Activated B cell treated with CpG ODN at 0.5 μM for 24 hours (primary cell): ENCODE measurements around the gene SLC2A8. TPM values are rescaled to one million over a fixed set of nuclear protein-coding genes. Genes with fewer than 3 reads are reported as not detected.

ENCODE experiments used
- ATAC-seq: fragments of 200-7000 bp; cut with Tn5 transposase; one replicate; pipeline ENCODE4 v1.10.0; 2021; ENCODE audit warnings: low read depth, mild to moderate bottlenecking, moderate library complexity
- CTCF ChIA-PET: fragments of 350-600 bp; sonication (Branson Sonifier 250); formaldehyde crosslinking; loops from one replicate; lab custom pipeline; 2021; ENCODE audit warnings: antibody characterized with exemption; lab: Charles Lee
- POLR2A ChIA-PET: fragments of 350-600 bp; sonication (Branson Sonifier 250); formaldehyde crosslinking; loops from one replicate; lab custom pipeline; 2021; ENCODE audit warnings: antibody characterized with exemption; lab: Charles Lee
- DNase-seq: peaks from one replicate; pipeline ENCODE4 v3.0.0; 2022
- H3K27ac Mint-ChIP-seq: one replicate; pipeline ENCODE4 v1.8.0; 2020; ENCODE audit warnings: mixed read lengths
- H3K27me3 Mint-ChIP-seq: one replicate; pipeline ENCODE4 v1.8.0; 2021; ENCODE audit warnings: mixed read lengths
- H3K36me3 Mint-ChIP-seq: one replicate; pipeline ENCODE4 v1.8.0; 2021; ENCODE audit warnings: low read depth, mixed read lengths
- H3K4me1 Mint-ChIP-seq: one replicate; pipeline ENCODE4 v1.8.0; 2021; ENCODE audit warnings: mixed read lengths
- H3K4me3 Mint-ChIP-seq: one replicate; pipeline ENCODE4 v1.8.0; 2020; ENCODE audit warnings: mild to moderate bottlenecking, mixed read lengths
- H3K9me3 Mint-ChIP-seq: one replicate; pipeline ENCODE4 v1.8.0; 2020; ENCODE audit warnings: mixed read lengths
- CTCF ChIP-seq: fragments of 200-600 bp; IDR thresholded peaks from one replicate; pipeline ENCODE4 v1.8.0; 2022; ENCODE audit warnings: antibody characterized with exemption, mild to moderate bottlenecking
- intact Hi-C: fragments of 100-400 bp; cut with micrococcal nuclease; formaldehyde crosslinking; loops from one replicate; pipeline ENCODE4 v1.15.1; 2024
- total RNA-seq: library from RNA; stranded (reverse); gene quantifications from 2 replicates; pipeline ENCODE4 v1.2.3, GENCODE V29; 2022

The SLC2A8 gene
- total RNA-seq, 1 donor from 2014 or later: 17.1 TPM

- peaks cover 7% of the 10 kb centered on the region for H3K27me3 Mint-ChIP-seq
- H3K36me3 Mint-ChIP-seq: no peaks in the 10 kb centered on the region
- POLR2A ChIA-PET: interaction anchor here (0.7 kb wide), 1 partner anchor 42 kb away, joined by 4 read pairs; no protein-coding TSS in a partner anchor
- TF ChIP-seq CTCF: no peak
- CTCF ChIA-PET: no interaction called here
- peaks cover 2% of the 10 kb centered on the region for H3K9me3 Mint-ChIP-seq
- no peak for ATAC-seq
- intact Hi-C loops: no loop called here
- DNase-seq: no peak
- no peak overlapping the region for H3K27ac Mint-ChIP-seq
- no peaks in the 10 kb centered on the region for H3K4me1 Mint-ChIP-seq
- H3K4me3 Mint-ChIP-seq: no peak overlapping the region
These were observed 16.5 kb upstream of the SLC2A8 start for GRCh38 chr9:127380479-127380878.

GRCh38 chr9:127382541-127382940, 14.4 kb upstream of the SLC2A8 start:
- Mint-ChIP-seq H3K36me3 (no peaks in the 10 kb centered on the region), H3K4me1 (no peaks in the 10 kb centered on the region), H3K27me3 (peaks cover 10% of the 10 kb centered on the region), H3K9me3 (peaks cover 2% of the 10 kb centered on the region), H3K27ac (no peak overlapping the region), H3K4me3 (no peak overlapping the region)
- ATAC-seq (no peak), DNase-seq (no peak)
- TF ChIP-seq CTCF: no peak
- ChIA-PET CTCF (no interaction called here), POLR2A (no interaction called here)
- intact Hi-C loops: no loop called here

- CTCF ChIA-PET: no interaction called here
These were observed 12.8 kb upstream of the SLC2A8 start for GRCh38 chr9:127384016-127384730.

GRCh38 chr9:127384901-127385300, 12.1 kb upstream of the SLC2A8 start:
- Mint-ChIP-seq H3K27me3 (peaks cover 10% of the 10 kb centered on the region), H3K36me3 (no peaks in the 10 kb centered on the region), H3K9me3 (no peaks in the 10 kb centered on the region), H3K4me3 (no peak overlapping the region), H3K27ac (no peak overlapping the region), H3K4me1 (peaks cover 9% of the 10 kb centered on the region)
- ChIA-PET CTCF (no interaction called here), POLR2A (no interaction called here)
- DNase-seq: no peak
- no peak for ATAC-seq
- no peak for TF ChIP-seq CTCF
- intact Hi-C loops: no loop called here

More at GRCh38 chr9:127384016-127384730, 12.8 kb upstream of the SLC2A8 start:
- no peak for ATAC-seq
- Mint-ChIP-seq H3K4me3 (no peak overlapping the region), H3K36me3 (no peaks in the 10 kb centered on the region), H3K4me1 (peaks cover 9% of the 10 kb centered on the region), H3K27me3 (peaks cover 10% of the 10 kb centered on the region), H3K9me3 (peaks cover under 1% of the 10 kb centered on the region), H3K27ac (no peak overlapping the region)
- no peak for TF ChIP-seq CTCF
- no peak for DNase-seq
- POLR2A ChIA-PET: no interaction called here
- intact Hi-C loops: no loop called here

- intact Hi-C loops: no loop called here
- CTCF ChIA-PET: no interaction called here
- TF ChIP-seq CTCF: no peak
- H3K36me3 Mint-ChIP-seq: no peaks in the 10 kb centered on the region
- no peaks in the 10 kb centered on the region for H3K9me3 Mint-ChIP-seq
- H3K4me3 Mint-ChIP-seq: no peak overlapping the region
- POLR2A ChIA-PET: no interaction called here
- H3K4me1 Mint-ChIP-seq: peaks cover 9% of the 10 kb centered on the region
- H3K27me3 Mint-ChIP-seq: peaks cover 10% of the 10 kb centered on the region
- no peak for DNase-seq
- no peak for ATAC-seq
- H3K27ac Mint-ChIP-seq: no peak overlapping the region
These were observed 10.7 kb upstream of the SLC2A8 start for GRCh38 chr9:127386249-127386648.
